Fibroblast of the aortic adventitia (primary cell): Measurements from ENCODE around the gene TMEM200B. TPM values are rescaled to one million over a fixed set of nuclear protein-coding genes. Genes with fewer than 3 reads are reported as not detected.
"Not testable (repeated sequence)": the region's sequence is repeated elsewhere in the genome, so short reads cannot be mapped to it uniquely, and the experiment has no call there.

Experiments used
- DNase-seq: peaks from one replicate; pipeline ENCODE4 v3.0.0-alpha.2; 2010; ENCODE audit warnings: low read depth
- H3K4me3 ChIP-seq: 2 replicates; pipeline ENCODE4 v1.5.1; 2011; ENCODE audit warnings: low read depth, mild to moderate bottlenecking, control low read depth, low read length, moderate library complexity
- small RNA-seq: library from RNA; depleted of rRNA; stranded (forward); fragments of <200 nt; gene quantifications from one replicate; pipeline ENCODE3, GENCODE V24; 2012
- total RNA-seq: library from RNA; depleted of rRNA; stranded (reverse); fragments of >200 nt; gene quantifications from 2 replicates; pipeline ENCODE4 v1.2.3, GENCODE V29; 2012; ENCODE audit warnings: low replicate concordance
- TF ChIP-seq, protein P1 (sequence below): IDR thresholded peaks from 2 replicates; pipeline ENCODE4 v1.5.1; 2011; ENCODE audit warnings: mild to moderate bottlenecking, low read length, control low read depth, inconsistent platforms; ENCODE audit not compliant: insufficient read depth

Gene TMEM200B
- total RNA-seq, 1 donor, result 24.9 TPM

DNA sequence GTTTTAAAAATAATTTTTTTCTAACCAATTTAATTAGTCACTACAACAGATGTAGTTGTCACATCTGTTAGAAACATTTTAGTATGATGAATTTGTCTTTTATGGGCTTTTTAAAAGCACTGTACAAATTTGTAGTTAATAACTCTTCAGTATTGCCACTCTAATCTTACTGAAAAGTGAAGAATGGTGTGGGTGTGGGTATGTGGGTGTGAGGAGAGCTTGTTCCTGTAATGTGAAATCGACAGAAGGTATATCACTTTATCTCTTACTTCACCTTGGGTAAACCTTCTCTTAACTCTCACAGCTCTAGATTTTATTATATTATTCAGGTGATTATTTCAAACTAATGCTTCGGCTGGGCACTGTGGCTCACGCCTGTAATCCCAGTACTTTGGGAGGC lies 42.5 kb downstream of the TMEM200B start:
- TF ChIP-seq, protein P1, sequence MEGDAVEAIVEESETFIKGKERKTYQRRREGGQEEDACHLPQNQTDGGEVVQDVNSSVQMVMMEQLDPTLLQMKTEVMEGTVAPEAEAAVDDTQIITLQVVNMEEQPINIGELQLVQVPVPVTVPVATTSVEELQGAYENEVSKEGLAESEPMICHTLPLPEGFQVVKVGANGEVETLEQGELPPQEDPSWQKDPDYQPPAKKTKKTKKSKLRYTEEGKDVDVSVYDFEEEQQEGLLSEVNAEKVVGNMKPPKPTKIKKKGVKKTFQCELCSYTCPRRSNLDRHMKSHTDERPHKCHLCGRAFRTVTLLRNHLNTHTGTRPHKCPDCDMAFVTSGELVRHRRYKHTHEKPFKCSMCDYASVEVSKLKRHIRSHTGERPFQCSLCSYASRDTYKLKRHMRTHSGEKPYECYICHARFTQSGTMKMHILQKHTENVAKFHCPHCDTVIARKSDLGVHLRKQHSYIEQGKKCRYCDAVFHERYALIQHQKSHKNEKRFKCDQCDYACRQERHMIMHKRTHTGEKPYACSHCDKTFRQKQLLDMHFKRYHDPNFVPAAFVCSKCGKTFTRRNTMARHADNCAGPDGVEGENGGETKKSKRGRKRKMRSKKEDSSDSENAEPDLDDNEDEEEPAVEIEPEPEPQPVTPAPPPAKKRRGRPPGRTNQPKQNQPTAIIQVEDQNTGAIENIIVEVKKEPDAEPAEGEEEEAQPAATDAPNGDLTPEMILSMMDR, result no peak
- DNase-seq, result no peak
- H3K4me3 ChIP-seq, result no peak overlapping the region

DNA sequence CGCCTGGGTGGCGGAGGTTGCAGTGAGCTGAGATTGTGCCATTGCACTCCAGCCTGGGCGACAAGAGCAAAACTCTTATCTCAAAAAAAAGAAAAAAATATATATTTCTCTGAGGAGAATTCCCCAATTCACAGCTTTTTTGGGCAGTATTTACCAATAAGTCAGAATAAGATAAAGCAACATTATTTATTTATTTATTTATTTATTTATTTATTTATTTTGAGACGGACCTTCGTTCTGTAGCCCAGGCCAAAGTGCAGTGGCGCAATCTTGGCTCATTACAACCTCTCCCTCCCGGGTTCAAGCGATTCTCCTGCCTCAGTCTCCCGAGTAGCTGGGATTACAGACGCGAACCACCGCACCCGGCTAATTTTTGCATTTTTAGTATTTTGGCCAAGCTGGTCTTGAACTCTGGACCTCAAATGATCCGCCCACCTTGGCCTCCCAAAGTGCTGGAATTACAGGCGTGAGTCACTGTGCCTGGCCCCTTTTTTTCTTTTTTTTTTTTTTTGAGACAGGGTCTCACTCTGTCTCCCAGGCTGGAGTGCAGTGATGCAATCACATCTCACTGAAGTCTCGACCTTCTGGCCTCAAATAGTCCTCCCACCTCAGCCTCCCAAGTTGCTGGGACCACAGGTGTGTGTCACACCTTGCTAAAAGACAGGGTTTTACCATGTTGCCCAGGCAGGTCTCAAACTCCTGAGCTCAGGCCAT lies 43.6 kb downstream of the TMEM200B start:
- DNase-seq, H3K4me3 ChIP-seq: not testable (repeated sequence)

GRCh38 chr1:29077155-29077554 lies 46.5 kb downstream of the TMEM200B start:
- TF ChIP-seq, protein P1, result no peak

More at GRCh38 chr1:29077155-29077554, 46.5 kb downstream of the TMEM200B start:
- H3K4me3 ChIP-seq, result no peak overlapping the region
- no peak for DNase-seq

Small RNA genes within 50 kb of the gene (small RNA-seq; reads per million reads assigned to genes)
- not detected for gene RF02271

Other genes with a start within 250 kb of the TMEM200B start
- 31.8 and 42.9 TPM in 2 replicates for gene EPB41, start 209.3 kb downstream of the TMEM200B start, total RNA-seq
- gene SRSF4, start 58.0 kb upstream of the TMEM200B start, total RNA-seq, result 35.2 and 44.4 TPM in 2 replicates
- 17.7 and 23.1 TPM in 2 replicates for gene MECR, start 107.0 kb upstream of the TMEM200B start, total RNA-seq
- 25.8 and 36.6 TPM in 2 replicates for gene PTPRU, start 112.6 kb upstream of the TMEM200B start, total RNA-seq